Heart left ventricle (tissue), 16 donors: ENCODE measurements around the gene N4BP2. TPM values are rescaled to one million over a fixed set of nuclear protein-coding genes. Genes with fewer than 3 reads are reported as not detected.

Experiments used
- ATAC-seq, 4 donors: fragments of 200-7000 bp; cut with Tn5 transposase; one replicate each; pipeline ENCODE4 v1.9.1; 2020 to 2022; ENCODE audit warnings: moderate library complexity in 4 of 4, mild to moderate bottlenecking in 3 of 4, moderate number of reproducible peaks in 1 of 4
- DNase-seq, 5 donors: peaks; one replicate each; pipeline ENCODE4 v3.0.0-alpha.2; 2020
- H3K27ac ChIP-seq, 12 donors: fragments of 200-600 bp; sonication (generic) in 4 of 12; one replicate each; pipeline versions ENCODE4 v1.5.0 to v1.8.0; 2016 to 2022; ENCODE audit warnings: mild to moderate bottlenecking in 2 of 12
- H3K27me3 ChIP-seq, 9 donors: fragments of 200-600 bp; sonication (generic) in 2 of 9; one replicate each; pipeline versions ENCODE4 v1.5.1 to v1.8.0; 2016 to 2022; ENCODE audit warnings: mild to moderate bottlenecking in 3 of 9
- H3K36me3 ChIP-seq, 9 donors: fragments of 200-600 bp; sonication (generic) in 2 of 9; one replicate each; pipeline versions ENCODE4 v1.5.0 to v1.8.0; 2018 to 2022; ENCODE audit warnings: mild to moderate bottlenecking in 2 of 9
- H3K4me1 ChIP-seq, 12 donors: fragments of 200-600 bp; sonication (generic) in 4 of 12; one replicate each; pipeline versions ENCODE4 v1.5.0 to v1.8.0; 2016 to 2022; ENCODE audit warnings: mild to moderate bottlenecking in 3 of 12
- H3K4me3 ChIP-seq, 12 donors: fragments of 200-600 bp; sonication (generic) in 4 of 12; one replicate each; pipeline versions ENCODE4 v1.5.0 to v1.8.0; 2017 to 2022; ENCODE audit warnings: mild to moderate bottlenecking in 9 of 12, moderate library complexity in 4 of 12
- H3K9me3 ChIP-seq, 12 donors: fragments of 200-600 bp; sonication (generic) in 4 of 12; one replicate each; pipeline versions ENCODE4 v1.5.0 to v1.8.0; 2016 to 2022; ENCODE audit warnings: mild to moderate bottlenecking in 1 of 12
- POLR2A ChIP-seq, 2 donors: fragments of 450-650 bp; IDR thresholded peaks; one replicate each; pipeline ENCODE4 v1.6.1; 2017; ENCODE audit warnings: antibody characterized with exemption in 2 of 2, mild to moderate bottlenecking in 2 of 2, moderate library complexity in 2 of 2
- WGBS, 4 donors: extraction: QIAGEN DNeasy Blood & Tissue Kit in 2 of 4; methylation state at CpG; one replicate each; pipeline versions ENCODE4 v1.1.5 to v1.1.7; 2013 to 2018; 5-methylcytosine and 5-hydroxymethylcytosine counted together
- intact Hi-C, 10 donors: fragments of 100-400 bp; cut with DNase I; formaldehyde crosslinking; loops; one replicate each; pipeline versions ENCODE4 v1.11.1 to v1.14.2; 2022
- polyA plus RNA-seq, 2 donors: library from polyadenylated mRNA; stranded (reverse); fragments of 200-250 nt; gene quantifications; one replicate each; pipeline ENCODE4 v1.2.3, GENCODE V29; 2013
- total RNA-seq, 9 donors: library from RNA; depleted of rRNA in 2 of 9; stranded (reverse); fragments of >200 nt in 2 of 9; fragmentation: NEBNext Ultra II Directional in 3 of 9; extraction: Animal tissue kit (Norgen Biotek cat#: 25700) in 3 of 9; gene quantifications; one replicate each; pipeline versions ENCODE4 v1.1.0 to v1.2.4, GENCODE V29; 2016 to 2023
- TF ChIP-seq, protein P1 (sequence below), 12 donors: fragments of 200-600 bp; sonication (generic) in 4 of 12; IDR thresholded peaks; one replicate each; pipeline versions ENCODE4 v1.5.0 to v1.8.0; 2018 to 2022; ENCODE audit warnings: antibody characterized with exemption in 12 of 12, mild to moderate bottlenecking in 5 of 12
- donor health status: ischemic (EF 13 %, LVEDD 7.1; RV severe dilation, severe dysfunction).
- donor health status: healthy with polysubstance abuse.
- donor health status: DM: no; HTN: yes; CAD: no.
- donor health status: DM: no; HTN: no; CAD: no.
- donor health status: ischemic (EF 25% LVEDD 6.9; RV normal size, moderate dysfunction).
- donor health status: ischemic (EF 25% LVEDD 5.7; RV mildly dilated, moderate dysfunction).
- donor health status: healthy.
- donor health status: DM: yes; HTN: yes; CAD: no.
- donor health status: ischemic (EF 35%, LVEDD 5.7; RV mildly dilated, moderate dysfunction).
- donor health status: nonischemic (EF 11% LVEDD 7.7; RV severe dilation, severe dysfunction).
- donor health status: DM: yes; HTN: yes; CAD: no.
- donor health status: PGD.
- donor health status: ischemic (EF 29% LVEDD 5.4; RV normal size, mild dysfunction).
- donor health status: nonischemic (EF 23%, LVEDD 6.1; RV moderate dilation, normal function).

Gene N4BP2
- total and polyA plus RNA-seq, 11 donors: 0.57 to 6.8 (median 5.0) TPM

DNA sequence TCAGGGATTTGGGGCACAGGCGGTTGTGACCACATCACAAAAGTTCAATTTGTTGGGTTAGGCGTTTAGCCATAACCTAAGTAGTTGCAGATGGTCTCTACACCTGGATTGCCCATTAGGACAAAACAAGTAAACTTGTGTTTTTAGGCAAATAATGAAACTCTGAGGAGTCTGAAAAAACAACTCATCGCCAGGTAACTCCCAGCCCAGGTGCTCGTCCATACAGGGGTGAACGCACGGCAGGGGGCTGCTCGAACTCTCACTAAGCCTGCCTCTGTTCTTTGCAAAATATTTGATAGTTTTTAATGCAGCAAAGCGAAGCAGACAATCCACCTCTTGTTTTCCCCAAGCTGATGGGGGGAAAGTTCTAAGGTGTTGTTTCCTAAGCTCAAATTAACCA, 139.6 kb downstream of the N4BP2 start:
- intact Hi-C loops: no loop called here
- peaks cover 0 to 6% (median 0%) of the 10 kb centered on the region in 9 donors for H3K27me3 ChIP-seq
- 85 to 93% (median 93%) methylated on average over 8 of the region's 8 CpGs for WGBS, 4 donors
- DNase-seq (no peak), ATAC-seq (no peak)
- no peak for TF ChIP-seq POLR2A (IDR thresholded peaks at IDR 0.05)
- TF ChIP-seq, protein P1, sequence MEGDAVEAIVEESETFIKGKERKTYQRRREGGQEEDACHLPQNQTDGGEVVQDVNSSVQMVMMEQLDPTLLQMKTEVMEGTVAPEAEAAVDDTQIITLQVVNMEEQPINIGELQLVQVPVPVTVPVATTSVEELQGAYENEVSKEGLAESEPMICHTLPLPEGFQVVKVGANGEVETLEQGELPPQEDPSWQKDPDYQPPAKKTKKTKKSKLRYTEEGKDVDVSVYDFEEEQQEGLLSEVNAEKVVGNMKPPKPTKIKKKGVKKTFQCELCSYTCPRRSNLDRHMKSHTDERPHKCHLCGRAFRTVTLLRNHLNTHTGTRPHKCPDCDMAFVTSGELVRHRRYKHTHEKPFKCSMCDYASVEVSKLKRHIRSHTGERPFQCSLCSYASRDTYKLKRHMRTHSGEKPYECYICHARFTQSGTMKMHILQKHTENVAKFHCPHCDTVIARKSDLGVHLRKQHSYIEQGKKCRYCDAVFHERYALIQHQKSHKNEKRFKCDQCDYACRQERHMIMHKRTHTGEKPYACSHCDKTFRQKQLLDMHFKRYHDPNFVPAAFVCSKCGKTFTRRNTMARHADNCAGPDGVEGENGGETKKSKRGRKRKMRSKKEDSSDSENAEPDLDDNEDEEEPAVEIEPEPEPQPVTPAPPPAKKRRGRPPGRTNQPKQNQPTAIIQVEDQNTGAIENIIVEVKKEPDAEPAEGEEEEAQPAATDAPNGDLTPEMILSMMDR (IDR thresholded peaks at IDR 0.05): no peak
- H3K9me3 ChIP-seq: no peaks in the 10 kb centered on the region
- H3K4me3 ChIP-seq: peak overlapping the region in 1 of 12 donors; percentile 54
- no peaks in the 10 kb centered on the region for H3K36me3 ChIP-seq
- peak overlapping the region in 1 of 12 donors; percentile 89 for H3K27ac ChIP-seq
- peaks cover 0 to 18% (median 0%) of the 10 kb centered on the region in 12 donors for H3K4me1 ChIP-seq

DNA sequence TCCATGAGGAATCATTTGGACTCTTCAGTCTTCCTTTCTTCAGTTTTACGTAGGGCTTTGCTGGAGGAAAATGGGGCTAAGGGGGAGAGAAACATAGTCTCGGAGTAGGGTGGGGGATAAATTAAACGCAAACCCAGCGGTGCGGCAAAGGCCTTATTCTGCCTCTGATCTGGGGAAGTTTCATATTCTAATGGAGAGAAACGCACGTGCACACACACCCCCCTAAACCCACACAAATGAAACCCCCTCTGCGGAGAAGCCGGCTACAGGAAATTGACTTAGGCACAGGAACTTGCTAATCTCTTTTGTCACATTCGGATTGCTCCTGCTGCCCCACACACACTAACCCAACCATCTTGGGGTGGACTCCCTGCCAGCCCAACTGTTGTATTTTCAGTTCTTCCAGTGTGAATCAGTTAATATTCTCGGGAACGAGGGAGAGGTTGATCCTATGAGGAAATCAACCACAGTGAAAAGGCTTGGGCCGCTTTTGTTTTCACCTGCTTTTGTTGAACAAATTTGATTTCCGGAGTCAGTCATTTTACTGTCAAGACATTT, 140.2 kb downstream of the N4BP2 start, which contains the start of gene RHOH:
TSS of gene RHOH (plus strand) at position 308 of the 558 bp plus-strand sequence. CDS start 46,356 bp downstream, outside the sequence.
- 41 to 59% (median 48%) methylated on average over 14 of the region's 14 CpGs for WGBS, 4 donors
- peaks cover 0 to 6% (median 0%) of the 10 kb centered on the region in 9 donors for H3K27me3 ChIP-seq
- peaks cover 0 to 24% (median 0%) of the 10 kb centered on the region in 12 donors for H3K4me1 ChIP-seq
- intact Hi-C loops: no loop called here
- H3K27ac ChIP-seq: peak within 1 kb of the TSS in 1 of 12 donors; percentile 89
- ATAC-seq (no peak), DNase-seq (no peak)
- peak within 1 kb of the TSS in 4 of 12 donors; percentile 9 to 54 (median 26) for H3K4me3 ChIP-seq
- TF ChIP-seq POLR2A (IDR thresholded peaks at IDR 0.05): no peak
- TF ChIP-seq, protein P1 (IDR thresholded peaks at IDR 0.05): no peak
- H3K36me3 ChIP-seq: no peaks in the 10 kb centered on the region
- no peaks in the 10 kb centered on the region for H3K9me3 ChIP-seq

- H3K27me3 ChIP-seq: peaks cover 0 to 7% (median 0%) of the 10 kb centered on the region in 9 donors
- H3K4me3 ChIP-seq: peak overlapping the region in 4 of 12 donors; percentile 2 to 54 (median 31)
Observed at GRCh38 chr4:40197879-40198689, 141.4 kb downstream of the N4BP2 start.

More at GRCh38 chr4:40197879-40198689, 141.4 kb downstream of the N4BP2 start:
- intact Hi-C loops: no loop called here
- ATAC-seq (no peak), DNase-seq (no peak)
- Histone ChIP-seq H3K36me3 (no peaks in the 10 kb centered on the region), H3K27ac (peak overlapping the region in 1 of 12 donors; percentile 89), H3K9me3 (no peaks in the 10 kb centered on the region), H3K4me1 (peaks cover 0 to 25% (median 0%) of the 10 kb centered on the region in 12 donors)
- WGBS, 4 donors: 64 to 74% (median 71%) methylated on average over 15 of the region's 15 CpGs
- TF ChIP-seq POLR2A (IDR thresholded peaks at IDR 0.05): no peak
- TF ChIP-seq, protein P1 (IDR thresholded peaks at IDR 0.05): no peak
